Fibroblast of the aortic adventitia (primary cell): ENCODE data around the gene TTC34. TPM values are rescaled to one million over a fixed set of nuclear protein-coding genes. Genes with fewer than 3 reads are reported as not detected.

Experiments used
- DNase-seq: peaks from one replicate; pipeline ENCODE4 v3.0.0-alpha.2; 2010; ENCODE audit warnings: low read depth
- H3K4me3 ChIP-seq: 2 replicates; pipeline ENCODE4 v1.5.1; 2011; ENCODE audit warnings: low read depth, mild to moderate bottlenecking, control low read depth, low read length, moderate library complexity
- total RNA-seq: library from RNA; depleted of rRNA; stranded (reverse); fragments of >200 nt; gene quantifications from 2 replicates; pipeline ENCODE4 v1.2.3, GENCODE V29; 2012; ENCODE audit warnings: low replicate concordance
- TF ChIP-seq, protein P1 (sequence below): IDR thresholded peaks from 2 replicates; pipeline ENCODE4 v1.5.1; 2011; ENCODE audit warnings: mild to moderate bottlenecking, low read length, control low read depth, inconsistent platforms; ENCODE audit not compliant: insufficient read depth

Gene TTC34
- total RNA-seq, 1 donor, result 0.27 TPM

DNA sequence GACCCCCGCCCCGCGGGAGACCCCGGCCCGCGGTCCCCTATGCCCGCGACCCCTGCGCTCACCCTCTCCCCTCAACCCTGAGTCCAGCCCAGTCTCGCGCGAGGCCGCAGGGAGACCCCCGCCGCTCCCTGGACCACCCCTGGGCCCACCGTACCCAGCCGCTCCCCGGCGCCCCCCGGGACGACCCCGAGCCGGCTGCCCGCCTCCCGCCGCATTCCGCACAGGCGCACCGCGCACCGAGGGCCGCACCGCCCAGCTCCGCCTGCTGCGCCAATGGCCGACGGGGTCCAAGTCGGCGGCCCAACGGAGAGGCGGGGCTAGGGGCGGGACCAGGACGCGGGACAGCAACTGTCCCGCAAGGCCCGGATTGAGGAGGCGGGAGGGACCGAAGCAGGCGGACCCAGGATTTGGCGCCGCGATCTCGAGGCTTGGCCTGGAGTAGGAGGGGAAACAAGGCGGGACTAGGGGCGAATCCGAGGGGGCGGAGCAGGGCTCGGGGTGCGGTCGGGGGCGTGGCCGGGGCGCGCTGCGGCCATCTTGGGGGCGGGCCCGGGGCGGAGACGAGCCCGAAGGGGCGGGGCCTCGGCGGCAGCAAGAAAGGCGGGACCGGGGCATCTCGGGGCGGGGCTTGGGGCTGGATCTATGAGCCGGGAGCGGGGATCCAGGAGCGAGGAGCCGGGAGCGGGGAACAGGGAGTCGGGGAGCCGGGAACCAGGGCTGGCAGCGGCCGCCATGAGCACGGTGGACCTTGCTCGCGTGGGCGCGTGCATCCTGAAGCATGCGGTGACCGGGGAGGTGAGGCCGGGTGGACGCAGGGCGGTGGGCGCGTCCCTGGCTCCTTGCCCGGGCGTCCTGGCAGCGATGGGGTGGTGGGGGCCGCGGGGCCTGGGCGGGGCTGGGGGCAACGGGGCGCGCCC lies 215.1 kb downstream of the TTC34 start, which contains the start of gene PRXL2B:
Gene PRXL2B, plus strand, starts transcription at position 624 of the 917 bp plus-strand sequence. Its CDS starts 109 bp downstream, at position 733.
- H3K4me3 ChIP-seq, result peak within 1 kb of the TSS; percentile 84
- DNase-seq, result peak; percentile 99
- TF ChIP-seq, protein P1, sequence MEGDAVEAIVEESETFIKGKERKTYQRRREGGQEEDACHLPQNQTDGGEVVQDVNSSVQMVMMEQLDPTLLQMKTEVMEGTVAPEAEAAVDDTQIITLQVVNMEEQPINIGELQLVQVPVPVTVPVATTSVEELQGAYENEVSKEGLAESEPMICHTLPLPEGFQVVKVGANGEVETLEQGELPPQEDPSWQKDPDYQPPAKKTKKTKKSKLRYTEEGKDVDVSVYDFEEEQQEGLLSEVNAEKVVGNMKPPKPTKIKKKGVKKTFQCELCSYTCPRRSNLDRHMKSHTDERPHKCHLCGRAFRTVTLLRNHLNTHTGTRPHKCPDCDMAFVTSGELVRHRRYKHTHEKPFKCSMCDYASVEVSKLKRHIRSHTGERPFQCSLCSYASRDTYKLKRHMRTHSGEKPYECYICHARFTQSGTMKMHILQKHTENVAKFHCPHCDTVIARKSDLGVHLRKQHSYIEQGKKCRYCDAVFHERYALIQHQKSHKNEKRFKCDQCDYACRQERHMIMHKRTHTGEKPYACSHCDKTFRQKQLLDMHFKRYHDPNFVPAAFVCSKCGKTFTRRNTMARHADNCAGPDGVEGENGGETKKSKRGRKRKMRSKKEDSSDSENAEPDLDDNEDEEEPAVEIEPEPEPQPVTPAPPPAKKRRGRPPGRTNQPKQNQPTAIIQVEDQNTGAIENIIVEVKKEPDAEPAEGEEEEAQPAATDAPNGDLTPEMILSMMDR, result no peak

Other genes with a start within 250 kb of the TTC34 start
- gene TNFRSF14, start 245.3 kb downstream of the TTC34 start, total RNA-seq, result 12.0 and 32.2 TPM in 2 replicates
- gene PRXL2B, start 214.9 kb downstream of the TTC34 start, total RNA-seq, result 15.5 and 23.0 TPM in 2 replicates
- not detected in 2 replicates for gene MMEL1, start 168.7 kb downstream of the TTC34 start, total RNA-seq
- gene ACTRT2, start 219.8 kb upstream of the TTC34 start, total RNA-seq, result not detected in 2 replicates